ENCODE measurements around the gene TNPO1.
"Not testable (repeated sequence)": the region's sequence is repeated elsewhere in the genome, so short reads cannot be mapped to it uniquely, and the experiment has no call there.

Gene TNPO1

GRCh38 chr5:72816284-72817075, at the start of gene TNPO1:
TSS of gene TNPO1 (plus strand) at chr5:72816661. CDS start at chr5:72816738, 77 bp downstream.
- DNase-seq = peak; percentile 44 to 78 (median 63)

- DNase-seq = no peak
Observed at GRCh38 chr5:72767289-72768010, 49.0 kb upstream of the TNPO1 start.

- no peak for DNase-seq
Observed at GRCh38 chr5:72770266-72770665, 46.2 kb upstream of the TNPO1 start.

- DNase-seq = no peak
Observed at GRCh38 chr5:72776684-72777083, 39.8 kb upstream of the TNPO1 start.

- DNase-seq = no peak
Observed at GRCh38 chr5:72779520-72779919, 36.9 kb upstream of the TNPO1 start.

GRCh38 chr5:72783354-72783753, 33.1 kb upstream of the TNPO1 start:
- no peak for DNase-seq

GRCh38 chr5:72784129-72784528, 32.3 kb upstream of the TNPO1 start:
- DNase-seq = no peak

GRCh38 chr5:72785801-72786200, 30.7 kb upstream of the TNPO1 start:
- no peak for DNase-seq

- no peak for DNase-seq
Observed at GRCh38 chr5:72786676-72787075, 29.8 kb upstream of the TNPO1 start.

GRCh38 chr5:72788866-72789505, 27.5 kb upstream of the TNPO1 start:
- DNase-seq = no peak

GRCh38 chr5:72790186-72790585, 26.3 kb upstream of the TNPO1 start:
- DNase-seq = no peak

- DNase-seq = not testable (repeated sequence)
Observed at GRCh38 chr5:72792662-72793061, 23.8 kb upstream of the TNPO1 start.

GRCh38 chr5:72796001-72796400, 20.5 kb upstream of the TNPO1 start:
- DNase-seq = no peak

- no peak for DNase-seq
Observed at GRCh38 chr5:72799721-72800120, 16.7 kb upstream of the TNPO1 start.

- DNase-seq = not testable (repeated sequence)
Observed at GRCh38 chr5:72808637-72809036, 7.8 kb upstream of the TNPO1 start.

GRCh38 chr5:72811849-72812248, 4.6 kb upstream of the TNPO1 start:
- no peak for DNase-seq

- DNase-seq = no peak
Observed at GRCh38 chr5:72812488-72812887, 4.0 kb upstream of the TNPO1 start.

- no peak for DNase-seq
Observed at GRCh38 chr5:72814104-72814503, 2.4 kb upstream of the TNPO1 start.

GRCh38 chr5:72814864-72815263, 1.6 kb upstream of the TNPO1 start:
- DNase-seq = no peak

- DNase-seq = peak in 1 of 4 experiments; percentile 48
Observed at GRCh38 chr5:72815580-72816283, 729 bp upstream of the TNPO1 start.

GRCh38 chr5:72817076-72817481, 618 bp downstream of the TNPO1 start:
- peak in 1 of 4 experiments; percentile 33 for DNase-seq

GRCh38 chr5:72817671-72818266, 1.3 kb downstream of the TNPO1 start:
- no peak for DNase-seq
